Prostate gland (tissue), 2 donors: Measurements from ENCODE around the gene DAGLA. TPM values are rescaled to one million over a fixed set of nuclear protein-coding genes. Genes with fewer than 3 reads are reported as not detected.
A peak's percentile ranks its signal among the peaks of the same experiment; 100 is the strongest.

Experiments
- DNase-seq: peaks from one replicate; pipeline ENCODE4 v3.0.0-alpha.2; 2019; ENCODE audit warnings: low spot score
- H3K27ac ChIP-seq, 2 donors: fragments of 200-600 bp; sonication (generic); 2 replicates each; pipeline ENCODE4 v1.5.1; 2017 to 2019
- H3K27me3 ChIP-seq: fragments of 200-600 bp; sonication (generic); replicated peaks from 2 replicates; pipeline ENCODE4 v1.5.1; 2019; ENCODE audit not compliant: insufficient read depth
- H3K36me3 ChIP-seq, 2 donors: fragments of 200-600 bp; sonication (generic); 1 replicate in 1 of 2; 2 replicates in 1 of 2; pipeline versions ENCODE4 v1.5.1 to v1.8.1; 2017 to 2019
- H3K4me1 ChIP-seq: fragments of 200-600 bp; sonication (generic); replicated peaks from 2 replicates; pipeline ENCODE4 v1.5.1; 2019
- H3K4me3 ChIP-seq, 2 donors: fragments of 200-600 bp; sonication (generic); 2 replicates each; pipeline ENCODE4 v1.5.1; 2017 to 2019
- H3K9me3 ChIP-seq: fragments of 200-600 bp; sonication (generic); 2 replicates; pipeline ENCODE4 v1.5.1; 2017
- POLR2A ChIP-seq: fragments of 450-650 bp; IDR thresholded peaks from one replicate; pipeline ENCODE4 v1.6.1; 2016; ENCODE audit warnings: antibody characterized with exemption, mild to moderate bottlenecking
- POLR2AphosphoS5 ChIP-seq: sonication (generic); formaldehyde crosslinking; IDR thresholded peaks from one replicate; pipeline ENCODE4 v1.6.1; 2017; ENCODE audit warnings: antibody characterized with exemption
- whole genome bisulfite sequencing: methylation state at CpG from one replicate; pipeline ENCODE4 v1.1.5; 2018; 5-methylcytosine and 5-hydroxymethylcytosine counted together
- intact Hi-C: fragments of 100-400 bp; cut with DNase I; formaldehyde crosslinking; loops from one replicate; pipeline ENCODE4 v1.14.2; 2022
- total RNA-seq, 2 donors: library from RNA; depleted of rRNA; stranded (reverse); fragments of >200 nt; gene quantifications; one replicate each; pipeline ENCODE4 v1.1.0, GENCODE V29; 2016
- TF ChIP-seq, protein P1 (sequence below), 4 experiments: fragments of 200-600 bp in 2 of 4; fragments of 450-650 bp in 2 of 4; sonication (generic) in 2 of 4; IDR thresholded peaks; 1 replicate in 3 of 4; 2 replicates in 1 of 4; pipeline ENCODE4 v1.5.1; 2016 to 2019; ENCODE audit warnings: antibody characterized with exemption in 4 of 4, mild to moderate bottlenecking in 2 of 4, moderate library complexity in 2 of 4

The DAGLA gene
- total RNA-seq, 2 donors from 2014 or later = 10.8 to 12.2 TPM

GRCh38 chr11:61645179-61645868 is 34.9 kb upstream of the DAGLA start:
- no peaks in the 10 kb centered on the region for H3K9me3 ChIP-seq

GRCh38 chr11:61647529-61647928 is 32.7 kb upstream of the DAGLA start:
- TF ChIP-seq POLR2AphosphoS5 = no peak
- TF ChIP-seq, protein P1, sequence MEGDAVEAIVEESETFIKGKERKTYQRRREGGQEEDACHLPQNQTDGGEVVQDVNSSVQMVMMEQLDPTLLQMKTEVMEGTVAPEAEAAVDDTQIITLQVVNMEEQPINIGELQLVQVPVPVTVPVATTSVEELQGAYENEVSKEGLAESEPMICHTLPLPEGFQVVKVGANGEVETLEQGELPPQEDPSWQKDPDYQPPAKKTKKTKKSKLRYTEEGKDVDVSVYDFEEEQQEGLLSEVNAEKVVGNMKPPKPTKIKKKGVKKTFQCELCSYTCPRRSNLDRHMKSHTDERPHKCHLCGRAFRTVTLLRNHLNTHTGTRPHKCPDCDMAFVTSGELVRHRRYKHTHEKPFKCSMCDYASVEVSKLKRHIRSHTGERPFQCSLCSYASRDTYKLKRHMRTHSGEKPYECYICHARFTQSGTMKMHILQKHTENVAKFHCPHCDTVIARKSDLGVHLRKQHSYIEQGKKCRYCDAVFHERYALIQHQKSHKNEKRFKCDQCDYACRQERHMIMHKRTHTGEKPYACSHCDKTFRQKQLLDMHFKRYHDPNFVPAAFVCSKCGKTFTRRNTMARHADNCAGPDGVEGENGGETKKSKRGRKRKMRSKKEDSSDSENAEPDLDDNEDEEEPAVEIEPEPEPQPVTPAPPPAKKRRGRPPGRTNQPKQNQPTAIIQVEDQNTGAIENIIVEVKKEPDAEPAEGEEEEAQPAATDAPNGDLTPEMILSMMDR (IDR thresholded peaks at IDR 0.05) = no peak
- no peak overlapping the region for H3K4me3 ChIP-seq
- peaks cover 4% of the 10 kb centered on the region for H3K4me1 ChIP-seq
- no peak overlapping the region for H3K27ac ChIP-seq
- intact Hi-C loops = no loop called here
- no peaks in the 10 kb centered on the region for H3K36me3 ChIP-seq
- WGBS = 50% methylated on average over 3 of the region's 3 CpGs
- no peaks in the 10 kb centered on the region for H3K27me3 ChIP-seq
- DNase-seq = no peak
- H3K9me3 ChIP-seq = no peaks in the 10 kb centered on the region

More at GRCh38 chr11:61645179-61645868, 34.9 kb upstream of the DAGLA start:
- DNase-seq = no peak
- H3K36me3 ChIP-seq = no peaks in the 10 kb centered on the region
- no peaks in the 10 kb centered on the region for H3K4me1 ChIP-seq
- 69% methylated on average over 9 of the region's 9 CpGs for WGBS
- intact Hi-C loops = no loop called here
- no peaks in the 10 kb centered on the region for H3K27me3 ChIP-seq
- no peak overlapping the region for H3K27ac ChIP-seq
- TF ChIP-seq POLR2A = no peak
- no peak for TF ChIP-seq POLR2AphosphoS5
- TF ChIP-seq, protein P1 (IDR thresholded peaks at IDR 0.05) = no peak
- H3K4me3 ChIP-seq = no peak overlapping the region

DNA sequence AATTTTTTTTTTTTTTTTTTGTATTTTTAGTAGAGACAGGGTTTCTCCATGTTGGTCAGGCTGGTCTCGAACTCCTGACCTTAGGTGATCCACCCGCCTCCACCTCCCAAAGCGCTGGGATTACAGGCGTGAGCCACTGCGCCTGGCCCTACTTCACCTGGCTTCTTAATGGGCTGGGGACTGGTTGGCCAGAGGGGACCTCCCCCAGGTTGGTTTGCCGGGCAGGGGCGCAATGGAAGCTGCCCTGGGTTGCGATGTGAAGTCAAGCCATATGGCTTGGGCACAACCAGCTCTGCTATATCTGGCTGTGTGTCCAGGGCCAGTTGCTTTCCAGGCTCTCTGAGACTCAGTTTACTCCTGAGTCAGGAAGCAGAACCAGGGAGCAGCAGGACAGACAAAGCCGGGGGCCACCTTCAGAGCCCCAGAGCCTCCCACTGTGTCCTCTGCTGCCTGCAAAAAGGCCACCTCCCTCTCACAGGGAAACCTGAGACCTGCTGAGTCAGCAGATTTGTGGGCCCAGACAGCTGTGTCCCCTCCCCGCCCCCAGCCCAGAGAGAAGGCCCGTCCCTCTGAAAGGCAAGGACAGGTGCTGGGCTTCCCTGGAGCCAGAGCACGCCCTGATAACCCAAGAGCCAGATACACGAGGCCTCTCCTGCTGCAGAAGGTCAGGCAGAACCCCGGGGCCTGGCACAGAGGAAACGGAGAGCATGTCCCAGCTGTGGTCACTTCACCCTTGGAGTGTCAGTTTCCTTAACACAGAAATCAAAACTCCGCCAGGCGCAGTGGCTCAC is 29.2 kb upstream of the DAGLA start:
- TF ChIP-seq POLR2A (no peak), POLR2AphosphoS5 (no peak)
- TF ChIP-seq, protein P1 (IDR thresholded peaks at IDR 0.05) = no peak
- WGBS = 88% methylated on average over 17 of the region's 17 CpGs
- no peaks in the 10 kb centered on the region for H3K27me3 ChIP-seq
- no peaks in the 10 kb centered on the region for H3K9me3 ChIP-seq
- peaks cover 8% of the 10 kb centered on the region for H3K4me1 ChIP-seq
- no peak overlapping the region for H3K4me3 ChIP-seq
- no peaks in the 10 kb centered on the region for H3K36me3 ChIP-seq
- intact Hi-C loops = no loop called here
- no peak for DNase-seq
- no peak overlapping the region for H3K27ac ChIP-seq

DNA sequence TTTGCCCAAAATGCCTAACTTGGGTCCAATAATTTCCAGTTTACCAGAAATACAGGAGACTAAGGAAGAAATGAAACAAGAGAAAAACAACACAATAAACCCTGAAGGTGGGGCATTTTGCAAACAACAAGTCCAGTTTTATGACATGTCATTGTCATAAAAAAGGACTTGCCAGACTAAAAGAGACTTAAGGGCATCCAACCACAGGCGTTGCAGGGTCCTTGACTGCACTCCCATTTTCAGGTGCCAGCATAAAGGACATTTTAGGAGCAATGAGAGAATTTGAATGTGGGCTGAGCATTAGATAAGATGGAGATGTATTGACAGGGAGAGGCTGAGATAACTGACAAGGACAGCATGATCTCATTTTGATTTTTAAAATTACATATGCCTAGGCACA is 28.1 kb upstream of the DAGLA start:
- intact Hi-C loops = no loop called here
- Histone ChIP-seq H3K4me3 (no peak overlapping the region), H3K27ac (peak overlapping the region; percentile 12 to 62), H3K4me1 (peaks cover 8% of the 10 kb centered on the region), H3K9me3 (no peaks in the 10 kb centered on the region), H3K36me3 (no peaks in the 10 kb centered on the region), H3K27me3 (no peaks in the 10 kb centered on the region)
- no peak for DNase-seq
- WGBS = 65% methylated on average over 1 of the region's 1 CpG
- no peak for TF ChIP-seq POLR2A
- TF ChIP-seq, protein P1 (IDR thresholded peaks at IDR 0.05) = no peak
